WTC11 (cell line): Measurements from ENCODE around the gene PHC2.

Source experiments
- CREB1 ChIP-seq: sonication (generic); formaldehyde crosslinking; IDR thresholded peaks from 2 replicates; pipeline ENCODE4 v1.8.0; 2023; ENCODE audit warnings: mild to moderate bottlenecking, missing genetic modification reagents
- FOXP1 ChIP-seq: sonication (generic); formaldehyde crosslinking; IDR thresholded peaks from 2 replicates; pipeline ENCODE4 v1.8.0; 2022; ENCODE audit warnings: missing genetic modification reagents, mild to moderate bottlenecking, moderate library complexity, borderline replicate concordance
- TEAD4 ChIP-seq: sonication (generic); formaldehyde crosslinking; IDR thresholded peaks from 2 replicates; pipeline ENCODE4 v1.8.0; 2022; ENCODE audit warnings: mild to moderate bottlenecking, missing genetic modification reagents
- ZNF219 ChIP-seq: sonication (generic); formaldehyde crosslinking; IDR thresholded peaks from 2 replicates; pipeline ENCODE4 v1.8.0; 2023; ENCODE audit warnings: missing genetic modification reagents, mild to moderate bottlenecking, borderline replicate concordance
- TF ChIP-seq, protein P1 (sequence below): sonication (generic); formaldehyde crosslinking; IDR thresholded peaks from 2 replicates; pipeline ENCODE4 v1.8.1; 2023; ENCODE audit warnings: mild to moderate bottlenecking, missing genetic modification reagents
- TF ChIP-seq, protein P2 (sequence below): fragments of 200-600 bp; IDR thresholded peaks from 2 replicates; pipeline ENCODE4 v1.8.0; 2022; ENCODE audit warnings: antibody characterized with exemption
- TF ChIP-seq, protein P3 (sequence below): sonication (generic); formaldehyde crosslinking; conservative IDR thresholded peaks from 2 replicates; pipeline ENCODE4 v1.8.1; 2022; ENCODE audit warnings: mild to moderate bottlenecking, missing genetic modification reagents
- TF ChIP-seq, protein P4 (sequence below): sonication (generic); formaldehyde crosslinking; IDR thresholded peaks from 2 replicates; pipeline ENCODE4 v1.8.0; 2023; ENCODE audit warnings: mild to moderate bottlenecking, missing genetic modification reagents

DNA sequence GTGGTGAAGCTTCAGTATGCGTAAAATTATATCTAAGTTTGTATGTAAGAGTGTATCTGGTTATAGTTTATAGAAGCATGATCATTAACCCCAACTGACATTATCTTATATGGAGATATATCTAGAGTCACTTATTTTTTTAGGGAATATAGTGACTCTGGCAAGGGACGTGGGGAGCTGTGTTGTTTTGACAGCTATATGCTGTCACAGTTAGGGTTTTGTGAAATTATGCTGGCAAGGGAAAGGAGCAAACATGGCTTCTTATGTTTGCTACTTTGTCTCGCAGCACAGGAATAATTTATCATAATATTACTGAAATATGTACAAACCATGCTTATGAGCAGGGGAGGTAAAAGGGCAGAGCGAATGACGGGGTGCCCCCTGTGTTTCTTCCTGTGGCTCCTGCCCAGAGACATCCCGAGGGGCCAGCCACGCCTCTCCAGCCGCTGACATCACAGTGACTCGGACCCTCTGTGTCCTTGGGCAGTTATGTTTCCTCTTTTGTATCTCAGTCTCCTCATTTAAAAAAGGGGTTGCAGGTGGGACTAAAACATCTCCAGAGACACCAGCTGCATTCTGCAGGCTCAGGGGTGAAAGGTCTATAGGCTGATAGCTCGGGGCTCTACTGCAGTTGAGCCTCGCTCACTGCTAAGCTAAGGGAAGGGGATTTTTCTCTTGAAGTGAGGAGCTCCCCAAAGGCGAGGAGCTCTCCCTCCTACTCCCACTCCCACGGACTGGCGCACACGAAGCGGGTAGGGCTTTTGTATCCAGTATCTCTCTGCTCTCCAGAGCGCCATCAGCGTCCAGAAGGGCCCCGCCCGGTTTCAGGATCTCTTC, 124.9 kb downstream of the PHC2 start:
- TF ChIP-seq TEAD4 (CRISPR knock-in tag), result no peak
- TF ChIP-seq, protein P1, sequence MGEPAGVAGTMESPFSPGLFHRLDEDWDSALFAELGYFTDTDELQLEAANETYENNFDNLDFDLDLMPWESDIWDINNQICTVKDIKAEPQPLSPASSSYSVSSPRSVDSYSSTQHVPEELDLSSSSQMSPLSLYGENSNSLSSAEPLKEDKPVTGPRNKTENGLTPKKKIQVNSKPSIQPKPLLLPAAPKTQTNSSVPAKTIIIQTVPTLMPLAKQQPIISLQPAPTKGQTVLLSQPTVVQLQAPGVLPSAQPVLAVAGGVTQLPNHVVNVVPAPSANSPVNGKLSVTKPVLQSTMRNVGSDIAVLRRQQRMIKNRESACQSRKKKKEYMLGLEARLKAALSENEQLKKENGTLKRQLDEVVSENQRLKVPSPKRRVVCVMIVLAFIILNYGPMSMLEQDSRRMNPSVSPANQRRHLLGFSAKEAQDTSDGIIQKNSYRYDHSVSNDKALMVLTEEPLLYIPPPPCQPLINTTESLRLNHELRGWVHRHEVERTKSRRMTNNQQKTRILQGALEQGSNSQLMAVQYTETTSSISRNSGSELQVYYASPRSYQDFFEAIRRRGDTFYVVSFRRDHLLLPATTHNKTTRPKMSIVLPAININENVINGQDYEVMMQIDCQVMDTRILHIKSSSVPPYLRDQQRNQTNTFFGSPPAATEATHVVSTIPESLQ (CRISPR knock-in tag), result no peak
- TF ChIP-seq, protein P2, sequence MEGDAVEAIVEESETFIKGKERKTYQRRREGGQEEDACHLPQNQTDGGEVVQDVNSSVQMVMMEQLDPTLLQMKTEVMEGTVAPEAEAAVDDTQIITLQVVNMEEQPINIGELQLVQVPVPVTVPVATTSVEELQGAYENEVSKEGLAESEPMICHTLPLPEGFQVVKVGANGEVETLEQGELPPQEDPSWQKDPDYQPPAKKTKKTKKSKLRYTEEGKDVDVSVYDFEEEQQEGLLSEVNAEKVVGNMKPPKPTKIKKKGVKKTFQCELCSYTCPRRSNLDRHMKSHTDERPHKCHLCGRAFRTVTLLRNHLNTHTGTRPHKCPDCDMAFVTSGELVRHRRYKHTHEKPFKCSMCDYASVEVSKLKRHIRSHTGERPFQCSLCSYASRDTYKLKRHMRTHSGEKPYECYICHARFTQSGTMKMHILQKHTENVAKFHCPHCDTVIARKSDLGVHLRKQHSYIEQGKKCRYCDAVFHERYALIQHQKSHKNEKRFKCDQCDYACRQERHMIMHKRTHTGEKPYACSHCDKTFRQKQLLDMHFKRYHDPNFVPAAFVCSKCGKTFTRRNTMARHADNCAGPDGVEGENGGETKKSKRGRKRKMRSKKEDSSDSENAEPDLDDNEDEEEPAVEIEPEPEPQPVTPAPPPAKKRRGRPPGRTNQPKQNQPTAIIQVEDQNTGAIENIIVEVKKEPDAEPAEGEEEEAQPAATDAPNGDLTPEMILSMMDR, result no peak
- TF ChIP-seq, protein P3, sequence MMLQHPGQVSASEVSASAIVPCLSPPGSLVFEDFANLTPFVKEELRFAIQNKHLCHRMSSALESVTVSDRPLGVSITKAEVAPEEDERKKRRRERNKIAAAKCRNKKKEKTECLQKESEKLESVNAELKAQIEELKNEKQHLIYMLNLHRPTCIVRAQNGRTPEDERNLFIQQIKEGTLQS (CRISPR knock-in tag), result no peak
- TF ChIP-seq CREB1 (CRISPR knock-in tag), result no peak
- TF ChIP-seq, protein P4, sequence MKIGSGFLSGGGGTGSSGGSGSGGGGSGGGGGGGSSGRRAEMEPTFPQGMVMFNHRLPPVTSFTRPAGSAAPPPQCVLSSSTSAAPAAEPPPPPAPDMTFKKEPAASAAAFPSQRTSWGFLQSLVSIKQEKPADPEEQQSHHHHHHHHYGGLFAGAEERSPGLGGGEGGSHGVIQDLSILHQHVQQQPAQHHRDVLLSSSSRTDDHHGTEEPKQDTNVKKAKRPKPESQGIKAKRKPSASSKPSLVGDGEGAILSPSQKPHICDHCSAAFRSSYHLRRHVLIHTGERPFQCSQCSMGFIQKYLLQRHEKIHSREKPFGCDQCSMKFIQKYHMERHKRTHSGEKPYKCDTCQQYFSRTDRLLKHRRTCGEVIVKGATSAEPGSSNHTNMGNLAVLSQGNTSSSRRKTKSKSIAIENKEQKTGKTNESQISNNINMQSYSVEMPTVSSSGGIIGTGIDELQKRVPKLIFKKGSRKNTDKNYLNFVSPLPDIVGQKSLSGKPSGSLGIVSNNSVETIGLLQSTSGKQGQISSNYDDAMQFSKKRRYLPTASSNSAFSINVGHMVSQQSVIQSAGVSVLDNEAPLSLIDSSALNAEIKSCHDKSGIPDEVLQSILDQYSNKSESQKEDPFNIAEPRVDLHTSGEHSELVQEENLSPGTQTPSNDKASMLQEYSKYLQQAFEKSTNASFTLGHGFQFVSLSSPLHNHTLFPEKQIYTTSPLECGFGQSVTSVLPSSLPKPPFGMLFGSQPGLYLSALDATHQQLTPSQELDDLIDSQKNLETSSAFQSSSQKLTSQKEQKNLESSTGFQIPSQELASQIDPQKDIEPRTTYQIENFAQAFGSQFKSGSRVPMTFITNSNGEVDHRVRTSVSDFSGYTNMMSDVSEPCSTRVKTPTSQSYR, result no peak
- no peak for TF ChIP-seq ZNF219 (CRISPR knock-in tag)
- no peak for TF ChIP-seq FOXP1 (CRISPR knock-in tag)
